HG03064 (cell line): ENCODE data around the gene MTURN.

Source experiments
- ATAC-seq: cut with Tn5 transposase; IDR thresholded peaks from one replicate; pipeline ENCODE4 v1.9.1; 2021; ENCODE audit warnings: low read depth; ENCODE audit not compliant: unreplicated experiment

Gene MTURN

GRCh38 chr7:30159163-30159562 is 24.4 kb downstream of the MTURN start:
- no peak for ATAC-seq

GRCh38 chr7:30159698-30160143 is 24.9 kb downstream of the MTURN start:
- ATAC-seq: no peak

GRCh38 chr7:30160329-30160728 is 25.5 kb downstream of the MTURN start:
- no peak for ATAC-seq

GRCh38 chr7:30162133-30162532 is 27.3 kb downstream of the MTURN start:
- no peak for ATAC-seq

- peak; percentile 39 for ATAC-seq
These were observed 27.9 kb downstream of the MTURN start for GRCh38 chr7:30162622-30163124.

- peak; percentile 34 for ATAC-seq
These were observed 28.6 kb downstream of the MTURN start for GRCh38 chr7:30163231-30163894.

GRCh38 chr7:30164567-30164966 is 29.8 kb downstream of the MTURN start:
- ATAC-seq: no peak

GRCh38 chr7:30165590-30165989 is 30.8 kb downstream of the MTURN start:
- ATAC-seq: no peak

GRCh38 chr7:30166155-30166840 is 31.5 kb downstream of the MTURN start:
- no peak for ATAC-seq

- ATAC-seq: no peak
These were observed 32.1 kb downstream of the MTURN start for GRCh38 chr7:30166841-30167235.

- ATAC-seq: no peak
These were observed 33.1 kb downstream of the MTURN start for GRCh38 chr7:30167901-30168300.

- no peak for ATAC-seq
These were observed 34.2 kb downstream of the MTURN start for GRCh38 chr7:30168835-30169573.

GRCh38 chr7:30169579-30169978 is 34.8 kb downstream of the MTURN start:
- no peak for ATAC-seq

- ATAC-seq: no peak
These were observed 35.9 kb downstream of the MTURN start for GRCh38 chr7:30170476-30171205.

- ATAC-seq: no peak
These were observed 37.1 kb downstream of the MTURN start for GRCh38 chr7:30171766-30172447.

GRCh38 chr7:30172451-30172850 is 37.7 kb downstream of the MTURN start:
- ATAC-seq: no peak

GRCh38 chr7:30173058-30173897 is 38.5 kb downstream of the MTURN start:
- no peak for ATAC-seq

- no peak for ATAC-seq
These were observed 40.4 kb downstream of the MTURN start for GRCh38 chr7:30175180-30175579.

- no peak for ATAC-seq
These were observed 40.9 kb downstream of the MTURN start for GRCh38 chr7:30175636-30176147.
